ENCODE measurements around the gene WNT7B. TPM values are rescaled to one million over a fixed set of nuclear protein-coding genes. Genes with fewer than 3 reads are reported as not detected.

The WNT7B gene
- total RNA-seq, 1 experiment from 2014 or later, result 0.33 TPM

- ChIA-PET POLR2A (no interaction called here), CTCF (interaction anchor here (0.6 kb wide), 1 partner anchor 119 kb away, joined by 7 read pairs; no protein-coding TSS in a partner anchor)
- H3K4me3 Mint-ChIP-seq, result no peak overlapping the region
- ATAC-seq, result no peak
- H3K36me3 Mint-ChIP-seq, result no peaks in the 10 kb centered on the region
- TF ChIP-seq USF1 (CRISPR knock-in tag; IDR thresholded peaks at IDR 0.05) (no peak), ZNF138 (CRISPR knock-in tag; conservative IDR thresholded peaks at IDR 0.05) (no peak), SMAD4 (CRISPR knock-in tag; IDR thresholded peaks at IDR 0.05) (no peak), TCF7 (CRISPR knock-in tag; IDR thresholded peaks at IDR 0.05; ENCODE audit: low read depth) (no peak), ZNF121 (CRISPR knock-in tag; IDR thresholded peaks at IDR 0.05) (no peak), GABPB1 (CRISPR knock-in tag; IDR thresholded peaks at IDR 0.05) (no peak), ERG (CRISPR knock-in tag; IDR thresholded peaks at IDR 0.05) (no peak), ZNF423 (CRISPR knock-in tag; IDR thresholded peaks at IDR 0.05) (no peak), TEAD1 (CRISPR knock-in tag; IDR thresholded peaks at IDR 0.05) (no peak), EMX1 (CRISPR knock-in tag; IDR thresholded peaks at IDR 0.05) (no peak), SP1 (CRISPR knock-in tag; conservative IDR thresholded peaks at IDR 0.05) (no peak), RORB (CRISPR knock-in tag; IDR thresholded peaks at IDR 0.05) (no peak), ATF6 (CRISPR knock-in tag; IDR thresholded peaks at IDR 0.05) (no peak), ZBTB21 (CRISPR knock-in tag; IDR thresholded peaks at IDR 0.05; ENCODE audit: borderline replicate concordance) (no peak), AR (CRISPR knock-in tag; IDR thresholded peaks at IDR 0.05) (no peak), ZNF281 (CRISPR knock-in tag; IDR thresholded peaks at IDR 0.05) (no peak), PRRX2 (CRISPR knock-in tag; IDR thresholded peaks at IDR 0.05) (no peak), ZNF512 (CRISPR knock-in tag; IDR thresholded peaks at IDR 0.05; ENCODE audit: borderline replicate concordance) (no peak), NR1H2 (CRISPR knock-in tag; IDR thresholded peaks at IDR 0.05) (no peak), ZNF532 (CRISPR knock-in tag; IDR thresholded peaks at IDR 0.05; ENCODE audit: borderline replicate concordance) (no peak)
- peaks cover 8% of the 10 kb centered on the region; the same call in 1 of the 2 replicates for H3K9me3 Mint-ChIP-seq
- peaks cover 25% of the 10 kb centered on the region for H3K27me3 Mint-ChIP-seq (ENCODE audit: low read depth)
- H3K27ac Mint-ChIP-seq, result no peak overlapping the region
- no peak for DNase-seq (ENCODE audit: low spot score)
- H3K4me1 Mint-ChIP-seq, result peaks cover 6% of the 10 kb centered on the region; the same call in 1 of the 2 replicates
Observed at GRCh38 chr22:45980761-45981160, 3.8 kb upstream of the WNT7B start.
